GM18502 (cell line): ENCODE results near the gene GATA5.

Experiments
- ATAC-seq: cut with Tn5 transposase; IDR thresholded peaks from one replicate; pipeline ENCODE4 v1.9.1; 2021; ENCODE audit warnings: mild to moderate bottlenecking; ENCODE audit not compliant: unreplicated experiment, poor library complexity

The GATA5 gene, protein sequence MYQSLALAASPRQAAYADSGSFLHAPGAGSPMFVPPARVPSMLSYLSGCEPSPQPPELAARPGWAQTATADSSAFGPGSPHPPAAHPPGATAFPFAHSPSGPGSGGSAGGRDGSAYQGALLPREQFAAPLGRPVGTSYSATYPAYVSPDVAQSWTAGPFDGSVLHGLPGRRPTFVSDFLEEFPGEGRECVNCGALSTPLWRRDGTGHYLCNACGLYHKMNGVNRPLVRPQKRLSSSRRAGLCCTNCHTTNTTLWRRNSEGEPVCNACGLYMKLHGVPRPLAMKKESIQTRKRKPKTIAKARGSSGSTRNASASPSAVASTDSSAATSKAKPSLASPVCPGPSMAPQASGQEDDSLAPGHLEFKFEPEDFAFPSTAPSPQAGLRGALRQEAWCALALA

GRCh38 chr20:62475772-62476055 is at the start of gene GATA5:
Gene GATA5 (minus strand): TSS chr20:62475995. CDS start chr20:62475521, 474 bp downstream.
- no peak for ATAC-seq

DNA sequence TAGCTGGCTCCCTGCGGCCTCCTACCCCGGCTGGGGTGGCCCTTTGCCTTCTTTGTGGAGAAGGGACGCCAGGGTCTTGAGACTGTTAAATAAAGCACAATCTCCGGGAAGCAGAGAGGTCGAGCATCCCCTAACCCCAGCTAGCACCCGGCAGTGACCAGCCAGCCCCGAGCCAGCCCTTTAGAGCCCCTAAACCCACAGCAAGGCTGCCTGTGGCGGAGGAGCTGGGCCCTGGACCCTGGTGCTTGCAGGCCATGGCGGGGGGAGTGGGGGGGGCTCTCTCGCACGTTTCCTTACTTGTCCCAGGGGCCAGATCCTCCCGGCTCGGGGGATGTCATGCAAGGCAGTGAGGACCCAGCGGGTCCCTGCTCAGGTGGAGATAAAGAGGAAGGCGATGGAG is 49.2 kb upstream of the GATA5 start:
- ATAC-seq, result no peak

DNA sequence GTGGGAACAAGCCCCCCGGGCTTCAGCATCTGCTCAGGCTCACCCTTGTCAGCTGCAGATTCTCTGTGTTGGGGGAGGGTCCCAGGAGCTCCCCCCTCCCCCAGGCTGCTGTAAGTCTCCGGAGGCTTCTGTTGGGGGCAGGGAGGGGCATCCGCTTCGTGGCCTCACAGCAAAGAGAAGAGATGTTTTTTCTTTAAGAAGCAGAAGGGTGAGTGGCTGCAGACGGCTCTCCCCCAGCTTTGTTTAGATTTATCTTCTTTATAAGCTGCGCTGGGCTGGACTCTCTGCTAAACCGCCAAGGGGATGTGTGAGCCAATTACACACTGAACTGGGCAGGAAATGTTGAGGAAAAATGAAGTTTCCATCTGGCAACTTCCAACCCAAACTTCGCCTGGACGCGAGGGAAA is 48.7 kb upstream of the GATA5 start:
- no peak for ATAC-seq

GRCh38 chr20:62523473-62524203 is 47.8 kb upstream of the GATA5 start:
- no peak for ATAC-seq

DNA sequence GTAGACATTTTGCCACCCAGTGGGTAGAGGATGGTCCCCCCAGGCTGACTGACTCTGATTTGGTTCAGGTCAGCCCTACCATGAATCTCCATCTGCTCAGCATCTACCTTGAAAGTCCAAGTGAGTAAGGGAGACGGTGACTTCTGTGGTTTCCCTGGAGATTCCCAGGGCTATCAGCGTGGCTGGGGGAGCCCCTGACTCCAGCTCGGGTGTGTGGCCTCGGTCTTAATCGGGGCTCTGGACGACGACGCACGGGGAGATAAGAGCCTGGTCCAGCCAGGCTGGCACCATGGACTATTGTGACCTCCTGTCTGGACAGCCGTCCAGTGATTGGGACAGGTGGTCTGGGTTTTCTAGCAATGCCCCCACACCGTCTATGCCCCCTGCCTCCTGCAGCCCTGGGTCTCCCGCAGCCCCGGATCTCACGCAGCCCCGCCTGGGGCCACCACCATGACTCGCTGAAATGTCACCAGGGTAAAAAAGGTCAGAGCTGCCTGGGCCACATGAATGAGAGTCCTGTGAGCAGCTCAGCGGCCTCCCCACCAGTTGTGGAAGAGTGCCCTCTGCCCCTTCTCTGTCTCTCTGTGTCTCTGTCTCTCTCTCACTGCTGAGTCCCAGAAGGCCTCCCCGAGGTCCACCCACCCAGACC is 47.1 kb upstream of the GATA5 start:
- no peak for ATAC-seq

DNA sequence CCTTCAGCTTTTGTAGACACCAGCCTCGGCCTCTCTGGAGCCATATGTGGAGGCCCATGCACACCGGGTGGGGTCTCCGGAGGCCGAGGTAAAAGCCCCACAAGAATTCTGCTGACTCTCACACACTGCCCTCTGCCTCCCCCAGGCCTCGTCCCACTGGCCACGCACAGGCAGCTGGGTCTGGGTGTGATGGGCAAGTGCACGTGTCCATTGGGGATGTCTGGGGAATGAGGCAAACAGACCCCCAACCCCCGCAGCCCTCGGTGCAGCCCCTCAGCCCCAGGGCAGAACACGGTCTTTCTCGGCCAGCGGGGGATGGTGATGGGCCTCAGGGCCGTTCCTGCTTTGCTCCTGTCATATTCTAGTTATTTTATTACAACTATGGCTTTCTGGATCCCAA is 44.0 kb upstream of the GATA5 start:
- no peak for ATAC-seq

DNA sequence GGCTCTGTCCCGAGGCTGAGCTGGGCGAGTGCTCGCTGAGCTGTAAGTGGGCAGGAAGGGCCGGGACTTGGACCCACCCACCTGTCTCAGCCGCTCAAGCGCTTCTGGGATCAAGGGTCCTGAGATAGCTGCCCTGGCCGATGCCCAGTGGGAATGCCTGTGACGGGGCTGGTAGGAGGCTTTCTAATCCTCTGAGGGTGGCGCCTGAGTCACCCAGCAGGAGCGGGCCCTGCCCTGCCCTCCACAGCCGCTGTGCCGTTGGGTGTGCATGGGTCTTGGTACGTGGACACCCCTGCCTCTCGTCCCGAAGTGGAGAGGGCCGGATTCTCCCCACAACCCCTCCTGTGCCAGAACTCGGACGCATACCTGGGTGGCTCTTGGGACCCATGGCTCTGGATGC is 43.1 kb upstream of the GATA5 start:
- ATAC-seq, result no peak

GRCh38 chr20:62517901-62518610 is 42.3 kb upstream of the GATA5 start:
- ATAC-seq, result no peak

DNA sequence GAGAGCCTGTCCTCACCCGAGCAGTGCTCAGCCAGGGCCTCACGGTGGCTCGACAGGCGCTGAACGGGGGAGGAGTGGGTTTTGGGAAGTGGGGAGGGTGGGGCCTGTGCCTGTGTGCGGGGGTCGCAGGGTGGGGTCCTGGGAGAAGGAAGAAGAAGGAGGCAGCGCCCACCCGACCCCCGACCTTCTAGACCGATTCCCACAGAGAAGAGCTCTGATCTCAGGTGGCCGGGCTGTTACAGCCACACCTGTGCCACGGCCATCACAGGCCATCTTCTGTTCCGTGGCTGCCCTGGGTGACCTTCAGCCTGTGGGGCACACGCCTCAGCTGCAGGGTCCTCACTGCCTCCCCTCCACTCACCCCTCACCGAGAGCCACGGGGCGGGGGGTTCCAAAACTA is 41.4 kb upstream of the GATA5 start:
- no peak for ATAC-seq

DNA sequence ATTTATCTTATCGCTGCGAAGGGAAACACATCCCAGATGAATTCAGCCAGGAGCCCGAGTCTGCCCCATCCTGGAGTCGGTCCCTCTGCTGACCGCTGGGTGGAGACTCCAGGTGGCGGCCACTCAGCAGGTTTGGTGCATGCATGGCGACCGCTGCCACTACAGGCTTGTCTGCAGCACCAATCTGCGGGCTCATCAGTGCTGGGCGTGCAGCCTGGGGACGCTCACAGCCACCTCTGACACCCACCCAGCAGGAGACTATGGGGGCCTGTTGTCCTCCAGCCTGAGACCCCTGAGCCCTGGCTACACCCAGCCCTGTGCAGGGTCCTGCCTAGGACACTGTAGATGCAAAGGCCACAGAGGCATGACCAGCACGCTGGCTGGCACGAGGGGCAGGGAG is 40.5 kb upstream of the GATA5 start:
- no peak for ATAC-seq

DNA sequence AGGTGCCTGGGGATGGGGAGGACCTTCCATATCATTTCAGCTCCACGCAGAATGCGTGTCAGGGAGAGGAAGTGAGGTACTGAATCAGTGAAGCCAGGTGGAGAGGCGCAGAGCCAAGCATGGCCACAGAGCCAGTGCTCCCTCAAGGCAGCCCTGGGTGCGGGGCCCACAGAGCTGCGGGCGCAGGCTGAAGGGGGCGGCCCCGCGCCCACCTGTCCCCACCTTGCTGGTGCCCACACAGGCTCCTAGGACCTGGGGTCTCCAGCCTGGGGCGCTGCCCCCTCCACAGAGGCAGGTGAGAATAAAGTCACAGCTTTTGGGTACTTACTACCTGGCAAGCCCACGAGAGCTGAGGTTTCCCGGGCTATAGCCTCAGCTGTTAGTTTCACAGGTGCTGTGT is 40.0 kb upstream of the GATA5 start:
- ATAC-seq, result no peak

- ATAC-seq, result no peak
Observed at GRCh38 chr20:62515280-62515679, 39.5 kb upstream of the GATA5 start.

- ATAC-seq, result no peak
Observed at GRCh38 chr20:62513991-62514390, 38.2 kb upstream of the GATA5 start.

DNA sequence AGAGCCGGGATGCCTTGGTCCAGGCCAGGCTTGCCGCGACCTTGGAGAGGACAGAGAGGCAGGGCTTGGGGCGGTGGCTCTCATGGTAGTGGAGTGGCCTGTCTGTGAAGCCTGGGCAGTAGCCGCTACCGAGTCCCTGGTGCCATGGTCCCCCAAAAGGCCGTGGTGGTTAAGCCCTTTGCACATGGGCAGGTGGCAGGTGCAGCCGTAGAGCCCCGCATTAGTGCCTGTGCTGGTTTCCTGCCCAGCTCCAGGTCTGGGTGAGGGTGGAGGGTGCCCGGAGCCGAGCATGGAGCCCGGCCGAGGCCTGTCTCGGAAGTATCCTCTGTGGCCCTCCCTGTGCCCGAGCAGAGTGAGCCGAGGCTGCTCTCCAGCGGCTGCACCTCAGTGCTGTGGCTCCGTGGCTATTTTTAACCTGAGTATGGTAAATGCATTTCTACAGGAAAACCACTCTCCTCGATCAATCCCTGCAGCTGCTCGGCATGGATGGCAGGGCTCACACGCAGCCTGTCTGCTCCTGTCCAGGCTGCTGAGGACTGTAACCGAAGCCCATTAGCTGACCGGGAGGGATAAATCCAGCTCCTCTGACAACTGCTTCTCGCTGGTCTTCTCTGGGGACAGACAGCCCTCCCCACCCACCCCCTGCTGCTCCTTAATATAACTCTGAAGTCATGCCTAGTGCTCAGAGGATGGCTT is 36.3 kb upstream of the GATA5 start:
- no peak for ATAC-seq

GRCh38 chr20:62511300-62511914 is 35.6 kb upstream of the GATA5 start:
- ATAC-seq, result no peak

DNA sequence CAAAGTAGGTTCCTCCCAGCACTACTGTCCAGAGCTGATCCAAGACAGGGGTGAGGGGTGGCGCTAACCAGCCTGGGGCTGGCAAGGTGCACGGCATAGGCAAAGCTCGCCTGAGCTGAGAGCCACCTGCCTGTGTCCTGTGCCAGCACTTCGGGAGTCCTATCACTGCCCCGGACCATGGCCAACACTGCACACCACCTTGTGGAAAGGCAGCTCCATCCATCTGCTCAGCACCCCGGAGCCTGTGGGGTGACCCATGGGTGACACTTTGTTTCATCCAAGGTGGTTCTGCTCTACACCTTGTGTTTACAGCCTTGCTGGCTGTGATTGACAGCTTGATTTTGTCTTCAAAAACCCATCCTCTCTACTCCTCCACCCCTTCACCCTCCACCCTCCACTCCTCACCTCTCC is 32.9 kb upstream of the GATA5 start:
- ATAC-seq, result no peak

DNA sequence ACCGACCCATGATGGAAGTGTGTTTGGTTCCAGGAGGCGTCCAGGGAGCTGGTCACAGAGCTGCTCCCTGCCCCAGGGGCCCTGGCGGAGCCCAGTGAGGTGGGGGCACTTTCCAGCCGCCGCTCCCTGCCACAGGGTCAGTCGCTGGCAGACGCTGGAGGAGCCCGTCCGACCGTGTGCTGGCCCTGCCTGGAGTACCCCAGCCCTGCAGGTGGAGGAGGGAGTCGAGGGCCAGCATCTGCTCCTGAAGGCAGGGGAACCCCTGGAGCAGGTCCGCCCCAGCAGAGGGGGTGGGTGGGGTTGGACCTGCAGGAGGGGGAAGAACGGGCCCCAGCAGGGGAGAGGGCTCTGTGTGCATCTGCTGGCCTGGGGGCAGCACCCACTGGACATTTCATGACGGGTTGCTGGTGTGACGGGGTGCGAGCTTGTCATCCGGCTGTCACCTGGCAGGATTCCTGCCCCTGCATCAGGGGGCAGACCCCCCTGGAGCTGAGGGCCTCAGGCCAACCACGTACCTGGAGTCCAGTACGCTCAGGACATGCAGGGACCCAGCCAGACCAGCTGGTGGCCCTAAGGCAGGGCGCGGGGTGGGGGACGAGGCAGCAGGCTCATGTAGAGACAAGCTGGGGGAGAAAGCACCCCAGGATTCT is 32.3 kb upstream of the GATA5 start:
- ATAC-seq, result no peak

DNA sequence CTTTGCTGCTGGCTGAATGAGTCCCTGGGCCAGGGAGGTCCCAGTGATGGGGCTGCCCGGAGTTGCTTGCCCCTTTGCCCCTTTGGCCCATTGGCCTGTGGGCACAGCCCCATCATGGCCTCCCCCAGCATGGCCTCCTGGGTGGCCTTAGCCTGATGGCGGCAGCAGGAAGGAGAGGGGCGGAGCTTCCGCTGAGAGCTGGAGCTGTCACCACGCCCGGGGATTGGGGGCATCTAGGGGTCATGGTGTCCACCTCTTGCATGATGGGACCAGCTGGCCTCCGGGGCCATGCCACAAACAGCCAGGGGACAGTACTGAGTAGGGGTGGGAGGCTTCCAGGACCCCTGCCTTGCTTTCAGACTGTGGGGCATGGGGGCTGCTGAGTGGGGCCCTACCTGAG is 31.5 kb upstream of the GATA5 start:
- no peak for ATAC-seq

GRCh38 chr20:62506791-62507190 is 31.0 kb upstream of the GATA5 start:
- ATAC-seq, result no peak
